ENCODE results near the gene IQGAP1. TPM values are rescaled to one million over a fixed set of nuclear protein-coding genes. Genes with fewer than 3 reads are reported as not detected.
"Not testable (repeated sequence)": the region's sequence is repeated elsewhere in the genome, so short reads cannot be mapped to it uniquely, and the experiment has no call there.

Gene IQGAP1
- polyA plus RNA-seq, 2 of the 4 experiments (the other 2 are of a cell fraction), result 100 to 168 TPM

- no peak overlapping the region for H3K27ac ChIP-seq
- TF ChIP-seq USF2 (IDR thresholded peaks at IDR 0.05), result no peak
- TF ChIP-seq EP300 (IDR thresholded peaks at IDR 0.05), result no peak
- no peak for TF ChIP-seq JUN (IDR thresholded peaks at IDR 0.05)
- no peak for TF ChIP-seq FOSL2 (IDR thresholded peaks at IDR 0.05)
- TF ChIP-seq FOSL2 (CRISPR knock-in tag; IDR thresholded peaks at IDR 0.05), result no peak
- no peak for TF ChIP-seq JUNB (IDR thresholded peaks at IDR 0.05)
- no peak for TF ChIP-seq POLR2A (IDR thresholded peaks at IDR 0.05; ENCODE audit: low read length)
- no peak for TF ChIP-seq MYC (IDR thresholded peaks at IDR 0.05; ENCODE audit: borderline replicate concordance, low read length)
- TF ChIP-seq KDM5A (IDR thresholded peaks at IDR 0.05), result no peak
- TF ChIP-seq ESRRA (IDR thresholded peaks at IDR 0.05; ENCODE audit: borderline replicate concordance, low read length), result no peak
- no peak for TF ChIP-seq KDM1A (IDR thresholded peaks at IDR 0.05; ENCODE audit: low read depth)
- TF ChIP-seq POLR2AphosphoS2 (conservative IDR thresholded peaks at IDR 0.05; ENCODE audit: low read length), result no peak
- no peak for TF ChIP-seq MAZ (IDR thresholded peaks at IDR 0.05; ENCODE audit: borderline replicate concordance, low read depth, low read length)
- no peak for TF ChIP-seq CTCF (IDR thresholded peaks at IDR 0.05)
- TF ChIP-seq RARB (CRISPR knock-in tag; IDR thresholded peaks at IDR 0.05), result no peak
- CTCF ChIA-PET, result interaction anchor here (0.9 kb wide), 1 partner anchor 203 kb away, joined by 4 read pairs; no protein-coding TSS in a partner anchor
- no peaks in the 10 kb centered on the region for H3K9me3 ChIP-seq
- POLR2A ChIA-PET, result no interaction called here
- H3K4me3 ChIP-seq, result no peak overlapping the region
- H3K4me1 ChIP-seq, result peaks cover 5% of the 10 kb centered on the region; the same call in 1 of the 3 replicates
- DNase-seq (ENCODE audit: low read depth in 1 of 2, low spot score in 1 of 2), result no peak
- WGBS (ENCODE audit: missing lambda C conversion rate), result 83% methylated on average over 3 of the region's 3 CpGs
- FAIRE-seq, result no peak
- ATAC-seq, result no peak
- no peak overlapping the region for H3K4me2 ChIP-seq
Measured at GRCh38 chr15:90523373-90523772, 135.3 kb downstream of the IQGAP1 start.

GRCh38 chr15:90524018-90524803 lies 136.2 kb downstream of the IQGAP1 start:
- H3K4me2 ChIP-seq; FAIRE-seq; ATAC-seq; H3K27ac ChIP-seq; DNase-seq (ENCODE audit: low read depth in 1 of 2, low spot score in 1 of 2); H3K4me1 ChIP-seq; H3K9me3 ChIP-seq; H3K4me3 ChIP-seq; POLR2A ChIA-PET: not testable (repeated sequence)
- CTCF ChIA-PET, result interaction anchor here (0.6 to 1.3 kb wide), 5 partner anchors 22 to 382 kb away, joined by 3 to 4 read pairs (median 4); no protein-coding TSS in a partner anchor
- WGBS (ENCODE audit: missing lambda C conversion rate), result 84% methylated on average over 6 of the region's 6 CpGs

GRCh38 chr15:90529011-90529370 lies 140.9 kb downstream of the IQGAP1 start:
- peak overlapping the region; percentile 86 to 96 for H3K27ac ChIP-seq
- CTCF ChIA-PET, result interaction anchor here (0.5 to 1.5 kb wide), 7 partner anchors 16 to 404 kb away, joined by 3 to 7 read pairs (median 3); partner anchors contain the start of gene HDDC3
- no peaks in the 10 kb centered on the region for H3K9me3 ChIP-seq
- FAIRE-seq (no peak), ATAC-seq (no peak; a peak in 1 of 6 replicates), DNase-seq (ENCODE audit: low read depth in 1 of 2, low spot score in 1 of 2) (no peak)
- TF ChIP-seq ELK1 (IDR thresholded peaks at IDR 0.05; ENCODE audit: low read depth, low read length) (no peak), EP300 (IDR thresholded peaks at IDR 0.05) (no peak), HES2 (IDR thresholded peaks at IDR 0.05) (no peak), E2F6 (IDR thresholded peaks at IDR 0.05; ENCODE audit: borderline replicate concordance, low read depth) (no peak), POLR2AphosphoS2 (conservative IDR thresholded peaks at IDR 0.05; ENCODE audit: low read length) (no peak)
- peaks cover 13% of the 10 kb centered on the region; the same call in 2 of the 3 replicates for H3K4me1 ChIP-seq
- POLR2A ChIA-PET, result interaction anchor here (0.7 kb wide), 1 partner anchor 46 kb away, joined by 3 read pairs; no protein-coding TSS in a partner anchor
- peak overlapping the region; percentile 87 for H3K4me2 ChIP-seq
- H3K4me3 ChIP-seq, result peak overlapping the region; percentile 66
- WGBS (ENCODE audit: missing lambda C conversion rate), result 91% methylated on average over 15 of the region's 15 CpGs

Data from A549 (cell line).